Gastroesophageal sphincter (tissue), 3 donors: ENCODE data around the gene TTLL8.

ENCODE experiments used
- EP300 ChIP-seq: sonication (generic); formaldehyde crosslinking; IDR thresholded peaks from one replicate; pipeline ENCODE4 v1.6.1; 2017; ENCODE audit warnings: antibody characterized with exemption, mild to moderate bottlenecking
- POLR2A ChIP-seq, 2 donors: fragments of 450-650 bp; IDR thresholded peaks; one replicate each; pipeline ENCODE4 v1.6.1; 2017; ENCODE audit warnings: antibody characterized with exemption in 2 of 2, mild to moderate bottlenecking in 2 of 2, moderate library complexity in 1 of 2
- TF ChIP-seq, protein P1 (sequence below), 4 experiments: fragments of 200-600 bp in 2 of 4; fragments of 450-650 bp in 2 of 4; sonication (generic) in 1 of 4; IDR thresholded peaks; one replicate each; pipeline ENCODE4 v1.5.1; 2017 to 2019; ENCODE audit warnings: antibody characterized with exemption in 4 of 4, mild to moderate bottlenecking in 2 of 4, moderate library complexity in 2 of 4

- TF ChIP-seq, protein P1, sequence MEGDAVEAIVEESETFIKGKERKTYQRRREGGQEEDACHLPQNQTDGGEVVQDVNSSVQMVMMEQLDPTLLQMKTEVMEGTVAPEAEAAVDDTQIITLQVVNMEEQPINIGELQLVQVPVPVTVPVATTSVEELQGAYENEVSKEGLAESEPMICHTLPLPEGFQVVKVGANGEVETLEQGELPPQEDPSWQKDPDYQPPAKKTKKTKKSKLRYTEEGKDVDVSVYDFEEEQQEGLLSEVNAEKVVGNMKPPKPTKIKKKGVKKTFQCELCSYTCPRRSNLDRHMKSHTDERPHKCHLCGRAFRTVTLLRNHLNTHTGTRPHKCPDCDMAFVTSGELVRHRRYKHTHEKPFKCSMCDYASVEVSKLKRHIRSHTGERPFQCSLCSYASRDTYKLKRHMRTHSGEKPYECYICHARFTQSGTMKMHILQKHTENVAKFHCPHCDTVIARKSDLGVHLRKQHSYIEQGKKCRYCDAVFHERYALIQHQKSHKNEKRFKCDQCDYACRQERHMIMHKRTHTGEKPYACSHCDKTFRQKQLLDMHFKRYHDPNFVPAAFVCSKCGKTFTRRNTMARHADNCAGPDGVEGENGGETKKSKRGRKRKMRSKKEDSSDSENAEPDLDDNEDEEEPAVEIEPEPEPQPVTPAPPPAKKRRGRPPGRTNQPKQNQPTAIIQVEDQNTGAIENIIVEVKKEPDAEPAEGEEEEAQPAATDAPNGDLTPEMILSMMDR (IDR thresholded peaks at IDR 0.05): no peak
- TF ChIP-seq POLR2A (IDR thresholded peaks at IDR 0.05) (no peak), EP300 (no peak)
Measured at GRCh38 chr22:50002791-50003190, 55.3 kb downstream of the TTLL8 start.
